Stomach (tissue), 4 donors: ENCODE results near the gene BACE2.

Experiments used
- EP300 ChIP-seq: sonication (generic); formaldehyde crosslinking; IDR thresholded peaks from one replicate; pipeline ENCODE4 v1.6.1; 2017; ENCODE audit warnings: antibody characterized with exemption
- POLR2A ChIP-seq, 4 donors: fragments of 450-650 bp; IDR thresholded peaks; one replicate each; pipeline ENCODE4 v1.6.1; 2016; ENCODE audit warnings: antibody characterized with exemption in 4 of 4, control low read depth in 2 of 4, mild to moderate bottlenecking in 1 of 4, moderate library complexity in 1 of 4
- TF ChIP-seq, protein P1 (sequence below), 7 experiments: fragments of 450-650 bp in 4 of 7; fragments of 200-600 bp in 3 of 7; sonication (generic) in 3 of 7; IDR thresholded peaks; one replicate each; pipeline ENCODE4 v1.5.1; 2016 to 2019; ENCODE audit warnings: antibody characterized with exemption in 7 of 7, control low read depth in 2 of 7, mild to moderate bottlenecking in 1 of 7

DNA sequence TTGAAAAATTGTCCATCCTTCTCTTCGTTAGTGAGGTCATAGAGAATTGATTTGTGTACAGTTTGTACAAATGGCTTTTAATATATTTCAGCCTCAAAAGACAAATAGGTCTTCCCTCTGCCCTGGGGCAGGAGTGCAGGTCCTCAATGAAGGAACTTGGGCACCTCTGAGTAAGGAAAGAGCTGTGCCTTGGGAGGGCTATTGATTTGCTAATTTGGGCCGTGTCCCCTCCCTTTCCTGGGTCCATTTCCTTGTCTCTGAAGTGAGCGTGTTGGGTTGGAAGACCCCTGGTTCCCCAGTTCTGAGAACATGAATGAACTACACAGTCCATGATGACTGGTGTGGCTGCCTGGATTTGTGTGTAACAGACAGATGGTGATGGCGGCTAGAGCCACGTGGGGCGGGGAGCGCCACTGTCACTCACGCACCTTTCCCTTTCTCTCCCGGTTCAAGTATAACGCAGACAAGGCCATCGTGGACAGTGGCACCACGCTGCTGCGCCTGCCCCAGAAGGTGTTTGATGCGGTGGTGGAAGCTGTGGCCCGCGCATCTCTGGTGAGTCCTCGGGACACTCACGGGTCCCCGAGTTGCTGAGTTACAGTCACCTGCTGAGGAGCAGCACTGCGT lies 77.7 kb downstream of the BACE2 start:
- no peak for TF ChIP-seq EP300
- TF ChIP-seq, protein P1, sequence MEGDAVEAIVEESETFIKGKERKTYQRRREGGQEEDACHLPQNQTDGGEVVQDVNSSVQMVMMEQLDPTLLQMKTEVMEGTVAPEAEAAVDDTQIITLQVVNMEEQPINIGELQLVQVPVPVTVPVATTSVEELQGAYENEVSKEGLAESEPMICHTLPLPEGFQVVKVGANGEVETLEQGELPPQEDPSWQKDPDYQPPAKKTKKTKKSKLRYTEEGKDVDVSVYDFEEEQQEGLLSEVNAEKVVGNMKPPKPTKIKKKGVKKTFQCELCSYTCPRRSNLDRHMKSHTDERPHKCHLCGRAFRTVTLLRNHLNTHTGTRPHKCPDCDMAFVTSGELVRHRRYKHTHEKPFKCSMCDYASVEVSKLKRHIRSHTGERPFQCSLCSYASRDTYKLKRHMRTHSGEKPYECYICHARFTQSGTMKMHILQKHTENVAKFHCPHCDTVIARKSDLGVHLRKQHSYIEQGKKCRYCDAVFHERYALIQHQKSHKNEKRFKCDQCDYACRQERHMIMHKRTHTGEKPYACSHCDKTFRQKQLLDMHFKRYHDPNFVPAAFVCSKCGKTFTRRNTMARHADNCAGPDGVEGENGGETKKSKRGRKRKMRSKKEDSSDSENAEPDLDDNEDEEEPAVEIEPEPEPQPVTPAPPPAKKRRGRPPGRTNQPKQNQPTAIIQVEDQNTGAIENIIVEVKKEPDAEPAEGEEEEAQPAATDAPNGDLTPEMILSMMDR (IDR thresholded peaks at IDR 0.05), result no peak
- TF ChIP-seq POLR2A (IDR thresholded peaks at IDR 0.05), result no peak
